Measurements from ENCODE around the gene EFCAB6.

The EFCAB6 gene

DNA sequence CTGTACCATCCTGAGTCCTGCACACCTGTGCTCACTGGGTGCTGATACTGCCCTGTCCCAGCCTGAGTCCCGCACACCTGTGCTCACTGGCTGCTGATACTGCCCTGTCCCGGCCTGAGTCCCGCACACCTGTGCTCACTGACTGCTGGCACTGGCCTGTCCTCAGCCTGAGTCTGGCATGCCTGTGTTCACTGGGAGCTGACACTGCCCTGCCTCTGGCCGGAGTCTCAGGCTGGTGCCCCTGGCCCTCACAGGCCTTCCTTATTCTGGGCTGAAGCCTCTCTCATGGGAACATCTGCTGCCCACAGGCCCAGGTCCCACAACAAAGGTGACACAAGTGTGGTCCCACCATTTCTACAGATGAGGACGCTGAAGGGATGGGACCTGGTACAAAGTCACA is 285.2 kb downstream of the EFCAB6 start:
- ATAC-seq = no peak
- no peak for TF ChIP-seq ARNTL (CRISPR knock-in tag; IDR thresholded peaks at IDR 0.05; ENCODE audit: borderline replicate concordance, low read depth)
- TF ChIP-seq ISL1 (CRISPR knock-in tag; IDR thresholded peaks at IDR 0.05) = no peak
- TF ChIP-seq CSDC2 (CRISPR knock-in tag; IDR thresholded peaks at IDR 0.05) = no peak
- no peak for TF ChIP-seq SNAI2 (CRISPR knock-in tag; IDR thresholded peaks at IDR 0.05)
- TF ChIP-seq BACH2 (CRISPR knock-in tag; IDR thresholded peaks at IDR 0.05; ENCODE audit: borderline replicate concordance) = no peak
- no peak for TF ChIP-seq GLIS3 (CRISPR knock-in tag; IDR thresholded peaks at IDR 0.05)
- TF ChIP-seq, protein P1, sequence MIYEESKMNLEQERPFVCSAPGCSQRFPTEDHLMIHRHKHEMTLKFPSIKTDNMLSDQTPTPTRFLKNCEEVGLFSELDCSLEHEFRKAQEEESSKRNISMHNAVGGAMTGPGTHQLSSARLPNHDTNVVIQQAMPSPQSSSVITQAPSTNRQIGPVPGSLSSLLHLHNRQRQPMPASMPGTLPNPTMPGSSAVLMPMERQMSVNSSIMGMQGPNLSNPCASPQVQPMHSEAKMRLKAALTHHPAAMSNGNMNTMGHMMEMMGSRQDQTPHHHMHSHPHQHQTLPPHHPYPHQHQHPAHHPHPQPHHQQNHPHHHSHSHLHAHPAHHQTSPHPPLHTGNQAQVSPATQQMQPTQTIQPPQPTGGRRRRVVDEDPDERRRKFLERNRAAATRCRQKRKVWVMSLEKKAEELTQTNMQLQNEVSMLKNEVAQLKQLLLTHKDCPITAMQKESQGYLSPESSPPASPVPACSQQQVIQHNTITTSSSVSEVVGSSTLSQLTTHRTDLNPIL (CRISPR knock-in tag; IDR thresholded peaks at IDR 0.05; ENCODE audit: low read depth) = no peak
- TF ChIP-seq, protein P2, sequence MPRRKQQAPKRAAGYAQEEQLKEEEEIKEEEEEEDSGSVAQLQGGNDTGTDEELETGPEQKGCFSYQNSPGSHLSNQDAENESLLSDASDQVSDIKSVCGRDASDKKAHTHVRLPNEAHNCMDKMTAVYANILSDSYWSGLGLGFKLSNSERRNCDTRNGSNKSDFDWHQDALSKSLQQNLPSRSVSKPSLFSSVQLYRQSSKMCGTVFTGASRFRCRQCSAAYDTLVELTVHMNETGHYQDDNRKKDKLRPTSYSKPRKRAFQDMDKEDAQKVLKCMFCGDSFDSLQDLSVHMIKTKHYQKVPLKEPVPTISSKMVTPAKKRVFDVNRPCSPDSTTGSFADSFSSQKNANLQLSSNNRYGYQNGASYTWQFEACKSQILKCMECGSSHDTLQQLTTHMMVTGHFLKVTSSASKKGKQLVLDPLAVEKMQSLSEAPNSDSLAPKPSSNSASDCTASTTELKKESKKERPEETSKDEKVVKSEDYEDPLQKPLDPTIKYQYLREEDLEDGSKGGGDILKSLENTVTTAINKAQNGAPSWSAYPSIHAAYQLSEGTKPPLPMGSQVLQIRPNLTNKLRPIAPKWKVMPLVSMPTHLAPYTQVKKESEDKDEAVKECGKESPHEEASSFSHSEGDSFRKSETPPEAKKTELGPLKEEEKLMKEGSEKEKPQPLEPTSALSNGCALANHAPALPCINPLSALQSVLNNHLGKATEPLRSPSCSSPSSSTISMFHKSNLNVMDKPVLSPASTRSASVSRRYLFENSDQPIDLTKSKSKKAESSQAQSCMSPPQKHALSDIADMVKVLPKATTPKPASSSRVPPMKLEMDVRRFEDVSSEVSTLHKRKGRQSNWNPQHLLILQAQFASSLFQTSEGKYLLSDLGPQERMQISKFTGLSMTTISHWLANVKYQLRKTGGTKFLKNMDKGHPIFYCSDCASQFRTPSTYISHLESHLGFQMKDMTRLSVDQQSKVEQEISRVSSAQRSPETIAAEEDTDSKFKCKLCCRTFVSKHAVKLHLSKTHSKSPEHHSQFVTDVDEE (CRISPR knock-in tag; IDR thresholded peaks at IDR 0.05) = no peak
- no peak for TF ChIP-seq PPARA (CRISPR knock-in tag; IDR thresholded peaks at IDR 0.05; ENCODE audit: borderline replicate concordance)
- TF ChIP-seq ZFP3 (CRISPR knock-in tag; IDR thresholded peaks at IDR 0.05) = no peak
- TF ChIP-seq, protein P3, sequence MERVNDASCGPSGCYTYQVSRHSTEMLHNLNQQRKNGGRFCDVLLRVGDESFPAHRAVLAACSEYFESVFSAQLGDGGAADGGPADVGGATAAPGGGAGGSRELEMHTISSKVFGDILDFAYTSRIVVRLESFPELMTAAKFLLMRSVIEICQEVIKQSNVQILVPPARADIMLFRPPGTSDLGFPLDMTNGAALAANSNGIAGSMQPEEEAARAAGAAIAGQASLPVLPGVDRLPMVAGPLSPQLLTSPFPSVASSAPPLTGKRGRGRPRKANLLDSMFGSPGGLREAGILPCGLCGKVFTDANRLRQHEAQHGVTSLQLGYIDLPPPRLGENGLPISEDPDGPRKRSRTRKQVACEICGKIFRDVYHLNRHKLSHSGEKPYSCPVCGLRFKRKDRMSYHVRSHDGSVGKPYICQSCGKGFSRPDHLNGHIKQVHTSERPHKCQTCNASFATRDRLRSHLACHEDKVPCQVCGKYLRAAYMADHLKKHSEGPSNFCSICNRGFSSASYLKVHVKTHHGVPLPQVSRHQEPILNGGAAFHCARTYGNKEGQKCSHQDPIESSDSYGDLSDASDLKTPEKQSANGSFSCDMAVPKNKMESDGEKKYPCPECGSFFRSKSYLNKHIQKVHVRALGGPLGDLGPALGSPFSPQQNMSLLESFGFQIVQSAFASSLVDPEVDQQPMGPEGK (CRISPR knock-in tag; IDR thresholded peaks at IDR 0.05; ENCODE audit: borderline replicate concordance) = no peak
- TF ChIP-seq, protein P4, sequence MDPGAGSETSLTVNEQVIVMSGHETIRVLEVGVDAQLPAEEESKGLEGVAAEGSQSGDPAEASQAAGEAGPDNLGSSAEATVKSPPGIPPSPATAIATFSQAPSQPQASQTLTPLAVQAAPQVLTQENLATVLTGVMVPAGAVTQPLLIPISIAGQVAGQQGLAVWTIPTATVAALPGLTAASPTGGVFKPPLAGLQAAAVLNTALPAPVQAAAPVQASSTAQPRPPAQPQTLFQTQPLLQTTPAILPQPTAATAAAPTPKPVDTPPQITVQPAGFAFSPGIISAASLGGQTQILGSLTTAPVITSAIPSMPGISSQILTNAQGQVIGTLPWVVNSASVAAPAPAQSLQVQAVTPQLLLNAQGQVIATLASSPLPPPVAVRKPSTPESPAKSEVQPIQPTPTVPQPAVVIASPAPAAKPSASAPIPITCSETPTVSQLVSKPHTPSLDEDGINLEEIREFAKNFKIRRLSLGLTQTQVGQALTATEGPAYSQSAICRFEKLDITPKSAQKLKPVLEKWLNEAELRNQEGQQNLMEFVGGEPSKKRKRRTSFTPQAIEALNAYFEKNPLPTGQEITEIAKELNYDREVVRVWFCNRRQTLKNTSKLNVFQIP (CRISPR knock-in tag; IDR thresholded peaks at IDR 0.05; ENCODE audit: borderline replicate concordance, low read depth) = no peak
- no peak for TF ChIP-seq ESRRG (CRISPR knock-in tag; IDR thresholded peaks at IDR 0.05)
- TF ChIP-seq OSR1 (CRISPR knock-in tag; IDR thresholded peaks at IDR 0.05) = no peak
- TF ChIP-seq, protein P5, sequence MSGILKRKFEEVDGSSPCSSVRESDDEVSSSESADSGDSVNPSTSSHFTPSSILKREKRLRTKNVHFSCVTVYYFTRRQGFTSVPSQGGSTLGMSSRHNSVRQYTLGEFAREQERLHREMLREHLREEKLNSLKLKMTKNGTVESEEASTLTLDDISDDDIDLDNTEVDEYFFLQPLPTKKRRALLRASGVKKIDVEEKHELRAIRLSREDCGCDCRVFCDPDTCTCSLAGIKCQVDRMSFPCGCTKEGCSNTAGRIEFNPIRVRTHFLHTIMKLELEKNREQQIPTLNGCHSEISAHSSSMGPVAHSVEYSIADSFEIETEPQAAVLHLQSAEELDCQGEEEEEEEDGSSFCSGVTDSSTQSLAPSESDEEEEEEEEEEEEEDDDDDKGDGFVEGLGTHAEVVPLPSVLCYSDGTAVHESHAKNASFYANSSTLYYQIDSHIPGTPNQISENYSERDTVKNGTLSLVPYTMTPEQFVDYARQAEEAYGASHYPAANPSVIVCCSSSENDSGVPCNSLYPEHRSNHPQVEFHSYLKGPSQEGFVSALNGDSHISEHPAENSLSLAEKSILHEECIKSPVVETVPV (CRISPR knock-in tag; IDR thresholded peaks at IDR 0.05) = no peak
- TF ChIP-seq ZNF565 (CRISPR knock-in tag; conservative IDR thresholded peaks at IDR 0.05; ENCODE audit: low read depth) = no peak
- TF ChIP-seq ZFP30 (CRISPR knock-in tag; IDR thresholded peaks at IDR 0.05) = no peak
- TF ChIP-seq TCF4 (CRISPR knock-in tag; IDR thresholded peaks at IDR 0.05; ENCODE audit: borderline replicate concordance) = no peak
- TF ChIP-seq RARB (CRISPR knock-in tag; IDR thresholded peaks at IDR 0.05) = no peak

DNA sequence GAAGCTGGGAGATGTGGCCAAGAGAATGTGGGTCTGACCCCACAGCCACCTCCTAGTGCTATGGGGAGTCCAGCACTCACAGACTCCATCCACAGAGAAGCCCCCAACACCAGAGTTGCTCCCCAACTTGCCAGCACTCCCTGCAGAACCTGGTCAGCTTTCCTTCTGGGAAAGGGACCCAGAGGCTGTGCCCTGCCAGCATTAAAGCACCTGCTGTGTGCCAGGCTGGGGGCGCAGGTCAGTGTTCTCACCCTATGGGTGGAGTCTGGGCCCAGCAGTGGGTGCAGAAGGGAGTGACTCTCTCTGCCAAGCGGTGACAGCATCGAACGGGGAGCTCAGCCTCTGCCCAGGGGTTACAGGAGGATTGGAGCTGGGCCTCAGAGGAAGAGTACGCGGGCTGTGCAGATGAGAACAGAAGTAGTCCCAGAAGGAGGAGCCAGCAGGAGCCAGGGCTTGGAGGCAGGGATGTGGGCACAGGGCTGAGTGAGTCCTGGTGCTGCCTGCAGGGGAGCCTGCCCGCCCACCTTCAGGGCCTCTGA is 285.9 kb downstream of the EFCAB6 start:
- ATAC-seq = no peak
- TF ChIP-seq GLIS3 (CRISPR knock-in tag; IDR thresholded peaks at IDR 0.05) (no peak), PPARA (CRISPR knock-in tag; IDR thresholded peaks at IDR 0.05; ENCODE audit: borderline replicate concordance) (no peak), ISL1 (CRISPR knock-in tag; IDR thresholded peaks at IDR 0.05) (no peak), BACH2 (CRISPR knock-in tag; IDR thresholded peaks at IDR 0.05; ENCODE audit: borderline replicate concordance) (no peak), OSR1 (CRISPR knock-in tag; IDR thresholded peaks at IDR 0.05) (no peak), ZNF8 (CRISPR knock-in tag; IDR thresholded peaks at IDR 0.05) (no peak), ZNF565 (CRISPR knock-in tag; conservative IDR thresholded peaks at IDR 0.05; ENCODE audit: low read depth) (no peak), RARB (CRISPR knock-in tag; IDR thresholded peaks at IDR 0.05) (no peak)
- TF ChIP-seq, protein P5 (CRISPR knock-in tag; IDR thresholded peaks at IDR 0.05) = no peak
- TF ChIP-seq, protein P2 (CRISPR knock-in tag; IDR thresholded peaks at IDR 0.05) = no peak
- TF ChIP-seq, protein P1 (CRISPR knock-in tag; IDR thresholded peaks at IDR 0.05; ENCODE audit: low read depth) = no peak
- TF ChIP-seq, protein P3 (CRISPR knock-in tag; IDR thresholded peaks at IDR 0.05; ENCODE audit: borderline replicate concordance) = no peak

Measured in SK-N-SH treated with all-trans-retinoic acid at 6 μM for 48 hours (cell line).